ENCODE results near the gene FNDC3A.

DNA sequence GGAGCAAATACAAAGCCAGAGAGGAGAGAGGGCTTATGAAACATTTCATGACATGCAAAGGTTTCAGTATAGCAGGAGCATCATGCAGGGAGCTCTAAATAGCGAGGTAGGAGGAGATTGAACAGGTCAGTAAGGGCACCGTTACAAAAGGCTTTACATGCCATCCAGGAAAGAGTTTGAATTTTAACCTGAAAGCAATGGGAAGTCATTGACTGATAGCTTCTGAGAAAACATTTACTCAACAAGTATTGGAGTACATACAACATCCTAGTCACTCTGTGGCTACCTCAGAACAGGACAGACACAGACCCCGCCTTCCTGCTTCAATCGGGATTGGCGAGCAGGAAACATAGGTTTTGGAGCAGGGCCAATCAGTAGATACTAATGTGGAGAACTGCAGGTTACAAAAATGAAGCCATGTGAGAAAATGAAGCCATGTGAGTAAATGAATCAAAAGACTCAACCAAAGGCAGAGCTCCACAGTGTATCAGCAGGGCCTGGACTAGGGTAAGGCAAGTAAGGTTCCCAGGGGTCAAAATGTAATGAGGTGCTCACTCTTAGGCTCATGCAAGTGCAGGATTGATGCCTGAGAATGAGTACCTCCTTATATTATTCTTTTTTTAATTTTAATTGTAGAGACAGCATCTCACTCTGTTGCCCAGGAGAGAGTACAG lies 46.8 kb upstream of the FNDC3A start:
- TF ChIP-seq, protein P1, sequence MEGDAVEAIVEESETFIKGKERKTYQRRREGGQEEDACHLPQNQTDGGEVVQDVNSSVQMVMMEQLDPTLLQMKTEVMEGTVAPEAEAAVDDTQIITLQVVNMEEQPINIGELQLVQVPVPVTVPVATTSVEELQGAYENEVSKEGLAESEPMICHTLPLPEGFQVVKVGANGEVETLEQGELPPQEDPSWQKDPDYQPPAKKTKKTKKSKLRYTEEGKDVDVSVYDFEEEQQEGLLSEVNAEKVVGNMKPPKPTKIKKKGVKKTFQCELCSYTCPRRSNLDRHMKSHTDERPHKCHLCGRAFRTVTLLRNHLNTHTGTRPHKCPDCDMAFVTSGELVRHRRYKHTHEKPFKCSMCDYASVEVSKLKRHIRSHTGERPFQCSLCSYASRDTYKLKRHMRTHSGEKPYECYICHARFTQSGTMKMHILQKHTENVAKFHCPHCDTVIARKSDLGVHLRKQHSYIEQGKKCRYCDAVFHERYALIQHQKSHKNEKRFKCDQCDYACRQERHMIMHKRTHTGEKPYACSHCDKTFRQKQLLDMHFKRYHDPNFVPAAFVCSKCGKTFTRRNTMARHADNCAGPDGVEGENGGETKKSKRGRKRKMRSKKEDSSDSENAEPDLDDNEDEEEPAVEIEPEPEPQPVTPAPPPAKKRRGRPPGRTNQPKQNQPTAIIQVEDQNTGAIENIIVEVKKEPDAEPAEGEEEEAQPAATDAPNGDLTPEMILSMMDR (IDR thresholded peaks at IDR 0.05; ENCODE audit: low read depth, low read length): no peak
- TF ChIP-seq MAX (IDR thresholded peaks at IDR 0.05; ENCODE audit: low read depth, low read length): no peak

Measured in NB4 (cell line).